ENCODE results near the gene TRERF1. TPM values are rescaled to one million over a fixed set of nuclear protein-coding genes. Genes with fewer than 3 reads are reported as not detected.

Gene TRERF1
- total RNA-seq, 4 donors from 2014 or later = 3.3 to 4.9 (median 3.8) TPM

DNA sequence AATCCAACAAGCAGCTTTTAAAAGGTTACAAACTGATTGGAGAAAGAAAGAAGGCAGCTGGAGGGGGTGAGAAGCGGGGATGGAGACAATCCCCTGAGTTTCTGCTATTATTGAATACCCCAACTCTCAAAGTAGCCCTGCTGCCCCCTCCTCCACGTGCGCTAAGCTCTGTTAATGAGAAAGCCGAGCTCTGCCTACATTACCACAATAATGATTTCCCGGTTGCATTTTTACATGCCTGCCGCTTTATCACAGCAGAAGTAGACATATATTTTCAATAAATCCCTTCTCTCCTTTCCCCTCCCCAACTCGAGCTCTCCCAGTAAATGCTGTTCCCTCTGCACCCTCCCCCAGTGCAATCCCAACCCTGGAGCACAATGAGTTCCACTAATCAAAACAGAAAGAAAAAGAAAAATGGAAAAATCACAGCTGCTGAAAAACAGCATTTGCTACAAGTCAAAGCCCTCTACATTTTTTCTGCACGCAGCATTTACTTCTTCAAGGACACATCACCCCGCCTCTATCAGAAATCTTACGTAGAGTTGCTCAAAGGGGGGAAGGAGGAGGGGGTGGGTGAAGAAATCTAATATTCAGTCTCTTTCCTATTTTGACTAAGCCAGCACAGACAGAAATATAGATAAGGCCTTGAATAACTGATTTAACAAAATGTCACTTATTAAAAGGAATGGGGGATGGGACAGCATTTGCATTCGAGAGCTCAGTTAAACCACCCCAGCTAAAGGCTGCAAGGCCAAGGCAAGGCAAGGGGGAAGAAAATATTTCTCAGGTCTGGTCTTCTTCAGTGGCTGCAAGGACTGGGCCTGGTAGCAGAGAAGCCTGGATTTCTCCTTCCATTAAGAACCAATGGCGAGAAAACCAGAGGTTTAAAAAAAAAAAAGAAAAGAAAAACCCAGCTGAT lies 10.7 kb downstream of the TRERF1 start:
- TF ChIP-seq, protein P1, sequence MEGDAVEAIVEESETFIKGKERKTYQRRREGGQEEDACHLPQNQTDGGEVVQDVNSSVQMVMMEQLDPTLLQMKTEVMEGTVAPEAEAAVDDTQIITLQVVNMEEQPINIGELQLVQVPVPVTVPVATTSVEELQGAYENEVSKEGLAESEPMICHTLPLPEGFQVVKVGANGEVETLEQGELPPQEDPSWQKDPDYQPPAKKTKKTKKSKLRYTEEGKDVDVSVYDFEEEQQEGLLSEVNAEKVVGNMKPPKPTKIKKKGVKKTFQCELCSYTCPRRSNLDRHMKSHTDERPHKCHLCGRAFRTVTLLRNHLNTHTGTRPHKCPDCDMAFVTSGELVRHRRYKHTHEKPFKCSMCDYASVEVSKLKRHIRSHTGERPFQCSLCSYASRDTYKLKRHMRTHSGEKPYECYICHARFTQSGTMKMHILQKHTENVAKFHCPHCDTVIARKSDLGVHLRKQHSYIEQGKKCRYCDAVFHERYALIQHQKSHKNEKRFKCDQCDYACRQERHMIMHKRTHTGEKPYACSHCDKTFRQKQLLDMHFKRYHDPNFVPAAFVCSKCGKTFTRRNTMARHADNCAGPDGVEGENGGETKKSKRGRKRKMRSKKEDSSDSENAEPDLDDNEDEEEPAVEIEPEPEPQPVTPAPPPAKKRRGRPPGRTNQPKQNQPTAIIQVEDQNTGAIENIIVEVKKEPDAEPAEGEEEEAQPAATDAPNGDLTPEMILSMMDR (IDR thresholded peaks at IDR 0.05; ENCODE audit: low read depth) = no peak

GRCh38 chr6:42440027-42440426 lies 11.7 kb downstream of the TRERF1 start:
- TF ChIP-seq, protein P1 (IDR thresholded peaks at IDR 0.05; ENCODE audit: low read depth) = no peak

DNA sequence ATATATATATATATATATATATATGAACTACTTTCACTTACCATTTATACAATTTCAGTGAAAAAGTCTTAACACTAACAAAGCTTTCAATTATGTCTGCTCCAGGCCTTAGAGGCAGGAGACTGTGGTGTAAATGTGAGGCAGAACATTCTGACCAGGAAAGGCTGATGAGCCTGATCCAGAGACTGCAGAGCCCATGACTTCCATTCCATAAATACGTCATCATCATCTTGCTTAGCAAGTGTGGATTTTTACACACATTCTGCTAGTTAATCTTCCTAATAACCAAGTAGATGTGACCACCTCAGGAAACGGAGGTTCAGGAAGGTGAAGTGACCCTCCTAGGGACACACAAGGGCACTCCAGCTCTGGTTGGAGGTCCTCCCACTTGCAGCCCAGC lies 14.9 kb downstream of the TRERF1 start:
- TF ChIP-seq, protein P1 (IDR thresholded peaks at IDR 0.05; ENCODE audit: low read depth) = no peak

- TF ChIP-seq, protein P1 (IDR thresholded peaks at IDR 0.05; ENCODE audit: low read depth) = no peak
Measured at GRCh38 chr6:42434237-42434636, 17.5 kb downstream of the TRERF1 start.

DNA sequence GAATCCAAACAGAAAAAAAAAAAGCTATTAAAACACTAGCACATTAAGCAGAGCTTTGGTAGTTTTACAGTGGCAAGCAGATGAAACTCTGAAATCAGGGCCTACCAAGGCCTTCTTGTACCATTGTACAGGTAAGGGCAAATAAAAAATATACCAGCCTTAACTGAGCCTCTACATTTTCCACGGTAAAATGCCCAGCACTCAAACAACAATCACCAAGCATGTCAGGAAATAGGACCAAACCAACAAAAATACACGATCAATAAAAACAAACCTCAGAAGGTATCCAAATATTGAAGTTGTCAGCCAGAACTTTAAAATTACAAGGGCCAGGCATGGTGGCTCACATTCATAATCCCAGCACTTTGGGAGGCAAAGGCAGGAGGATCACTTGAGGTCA lies 18.3 kb downstream of the TRERF1 start:
- TF ChIP-seq, protein P1 (IDR thresholded peaks at IDR 0.05; ENCODE audit: low read depth) = no peak

DNA sequence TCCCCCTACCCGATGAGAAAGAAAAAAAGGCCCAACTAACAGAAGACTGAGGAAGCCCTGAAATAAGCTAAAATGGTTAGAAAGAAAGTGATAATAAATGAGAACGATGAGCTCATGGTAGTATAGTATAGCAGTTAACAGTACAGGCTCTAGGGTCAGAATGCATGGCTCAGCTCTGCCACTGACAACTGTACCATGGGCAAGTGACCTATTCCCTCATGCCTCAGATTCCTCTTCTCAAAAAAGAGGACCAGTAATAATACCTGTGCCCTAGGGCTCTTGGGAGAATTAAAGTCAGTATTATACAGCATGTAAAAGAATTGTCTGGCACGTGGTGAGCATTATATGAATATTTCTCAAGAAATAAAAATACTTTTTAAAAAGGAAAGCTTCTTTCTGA lies 19.8 kb downstream of the TRERF1 start:
- TF ChIP-seq, protein P1 (IDR thresholded peaks at IDR 0.05; ENCODE audit: low read depth) = no peak

DNA sequence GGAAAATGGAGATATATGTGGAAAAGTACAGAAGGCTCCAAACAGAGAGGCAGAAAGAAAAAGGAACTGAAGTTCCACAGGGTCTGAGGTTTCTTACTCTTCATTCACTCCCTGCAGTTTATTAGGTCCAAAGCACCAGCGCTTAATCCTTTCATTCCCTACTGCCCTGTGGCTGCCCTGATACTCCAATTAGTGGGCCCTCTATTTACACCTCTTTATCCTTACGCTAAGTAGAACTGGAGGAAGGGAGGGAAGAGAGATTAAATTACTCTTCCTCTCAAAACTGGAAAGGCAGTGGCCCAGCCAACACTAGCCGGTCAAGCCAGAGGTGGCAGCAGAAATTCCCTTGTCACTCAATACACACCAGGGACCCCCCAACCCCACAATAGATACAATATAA lies 20.4 kb downstream of the TRERF1 start:
- TF ChIP-seq, protein P1 (IDR thresholded peaks at IDR 0.05; ENCODE audit: low read depth) = no peak

Measured in subcutaneous adipose tissue (tissue), 4 donors.